ENCODE data around the gene FGA.

FGA gene

DNA sequence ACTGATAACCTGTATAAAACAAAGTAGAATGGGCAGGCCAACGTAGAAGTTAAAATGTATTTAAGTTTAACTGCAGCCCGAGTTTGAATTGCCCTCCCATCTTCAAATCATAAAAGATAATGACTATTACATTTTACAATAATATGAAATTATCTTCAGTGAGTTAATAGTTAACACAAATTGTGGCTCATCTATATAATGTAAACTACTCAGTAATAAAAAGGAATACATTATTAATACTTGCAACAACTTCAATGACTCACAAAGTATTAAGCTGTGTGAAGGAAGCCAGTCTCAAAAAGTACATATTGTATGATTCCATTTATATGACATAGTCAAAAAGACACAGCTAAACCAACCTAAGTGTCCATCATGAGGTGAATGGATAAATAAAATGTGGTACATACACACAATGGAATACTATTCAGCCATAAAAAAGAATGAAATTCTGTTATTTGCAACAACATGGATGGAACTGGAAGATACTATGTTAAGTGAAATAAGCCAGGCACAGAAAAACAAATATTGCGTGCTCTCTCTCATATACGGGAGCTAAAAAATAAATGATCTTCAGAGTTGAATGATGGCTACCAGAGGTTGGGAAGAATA lies 48.2 kb downstream of the FGA start:
- DNase-seq (ENCODE audit: low read depth in 1 of 2, low spot score in 1 of 2): no peak

Data from stimulated activated CD4-positive, alpha-beta T cell treated with anti-CD3 and anti-CD28 coated beads, Interleukin-15, amount 100 ng/mL, for 1 hour (primary cell).